GM18861 (cell line): ENCODE results near the gene ALDH4A1.
"Not testable (repeated sequence)": the region's sequence is repeated elsewhere in the genome, so short reads cannot be mapped to it uniquely, and the experiment has no call there.

Source experiments
- ATAC-seq: cut with Tn5 transposase; IDR thresholded peaks from one replicate; pipeline ENCODE4 v1.9.1; 2021; ENCODE audit not compliant: unreplicated experiment

Gene ALDH4A1

GRCh38 chr1:18901147-18901951 lies 1.0 kb downstream of the ALDH4A1 start:
- ATAC-seq = no peak

- ATAC-seq = no peak
Measured at GRCh38 chr1:18900303-18900841, 2.0 kb downstream of the ALDH4A1 start.

- no peak for ATAC-seq
Measured at GRCh38 chr1:18899363-18900049, 2.8 kb downstream of the ALDH4A1 start.

- no peak for ATAC-seq
Measured at GRCh38 chr1:18898567-18898966, 3.8 kb downstream of the ALDH4A1 start.

GRCh38 chr1:18895317-18895716 lies 7.0 kb downstream of the ALDH4A1 start:
- ATAC-seq = no peak

GRCh38 chr1:18893120-18893519 lies 9.2 kb downstream of the ALDH4A1 start:
- no peak for ATAC-seq

GRCh38 chr1:18891858-18892257 lies 10.5 kb downstream of the ALDH4A1 start:
- ATAC-seq = not testable (repeated sequence)

- ATAC-seq = no peak
Measured at GRCh38 chr1:18891426-18891780, 11.0 kb downstream of the ALDH4A1 start.

GRCh38 chr1:18890706-18891425 lies 11.5 kb downstream of the ALDH4A1 start:
- no peak for ATAC-seq

- no peak for ATAC-seq
Measured at GRCh38 chr1:18886003-18886335, 16.4 kb downstream of the ALDH4A1 start.

GRCh38 chr1:18885311-18886002 lies 16.9 kb downstream of the ALDH4A1 start:
- no peak for ATAC-seq

GRCh38 chr1:18884727-18885126 lies 17.6 kb downstream of the ALDH4A1 start:
- no peak for ATAC-seq

- ATAC-seq = no peak
Measured at GRCh38 chr1:18884419-18884717, 18.0 kb downstream of the ALDH4A1 start.

GRCh38 chr1:18883636-18884418 lies 18.5 kb downstream of the ALDH4A1 start:
- no peak for ATAC-seq

- ATAC-seq = no peak
Measured at GRCh38 chr1:18883079-18883478, 19.3 kb downstream of the ALDH4A1 start.

- ATAC-seq = no peak
Measured at GRCh38 chr1:18882486-18882885, 19.9 kb downstream of the ALDH4A1 start.

GRCh38 chr1:18881642-18882431 lies 20.5 kb downstream of the ALDH4A1 start:
- ATAC-seq = no peak

- no peak for ATAC-seq
Measured at GRCh38 chr1:18881164-18881563, 21.2 kb downstream of the ALDH4A1 start.

GRCh38 chr1:18880585-18880984 lies 21.8 kb downstream of the ALDH4A1 start:
- ATAC-seq = no peak
